Lower leg skin (tissue), 3 donors: ENCODE measurements around the gene KCNK7.

Source experiments
- CTCF ChIP-seq, 3 donors: fragments of 450-650 bp; IDR thresholded peaks; one replicate each; pipeline ENCODE4 v1.5.1; 2016; ENCODE audit warnings: antibody characterized with exemption in 3 of 3, mild to moderate bottlenecking in 3 of 3, moderate library complexity in 2 of 3
- POLR2A ChIP-seq, 2 donors: fragments of 450-650 bp; IDR thresholded peaks; one replicate each; pipeline ENCODE4 v1.6.1; 2016 to 2017; ENCODE audit warnings: antibody characterized with exemption in 2 of 2, mild to moderate bottlenecking in 1 of 2, moderate library complexity in 1 of 2

DNA sequence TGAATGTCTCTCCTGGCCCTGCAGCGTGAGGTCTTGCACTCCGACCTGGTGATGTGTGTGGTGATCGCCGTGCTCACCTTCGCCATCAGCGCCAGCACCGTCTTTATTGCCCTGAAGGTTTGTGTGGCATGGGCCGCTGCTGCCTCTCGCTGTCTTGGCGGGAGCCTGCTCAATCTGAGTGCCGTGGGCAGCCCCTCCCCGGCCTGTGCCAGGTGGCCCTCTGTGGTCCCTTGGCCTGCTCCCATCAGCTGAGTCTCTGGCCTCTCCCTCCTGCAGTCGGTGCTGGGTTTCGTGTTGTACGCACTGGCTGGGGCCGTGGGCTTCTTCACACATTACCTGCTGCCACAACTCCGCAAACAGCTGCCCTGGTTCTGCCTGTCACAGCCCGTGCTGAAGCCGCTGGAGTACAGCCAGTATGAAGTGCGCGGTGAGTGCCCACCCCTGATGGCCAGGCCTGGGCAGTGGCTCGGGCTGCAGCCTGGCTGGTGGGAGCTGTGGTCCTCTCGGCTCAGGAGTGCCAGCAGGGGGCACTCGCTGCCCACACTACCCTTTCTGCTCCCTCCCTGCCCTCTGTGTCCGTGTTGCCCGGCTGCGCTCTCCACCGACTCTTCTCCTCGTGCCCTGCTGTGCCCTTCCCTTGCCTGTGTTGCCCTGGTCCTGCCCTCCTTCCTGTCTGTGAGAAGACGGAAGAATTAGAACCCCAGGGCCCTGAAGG is 30.2 kb upstream of the KCNK7 start:
- TF ChIP-seq CTCF (IDR thresholded peaks at IDR 0.05) = no peak
- TF ChIP-seq POLR2A (IDR thresholded peaks at IDR 0.05) = no peak
